Sigmoid colon (tissue), 7 donors: ENCODE measurements around the gene SAMD4A. TPM values are rescaled to one million over a fixed set of nuclear protein-coding genes. Genes with fewer than 3 reads are reported as not detected.

Experiments
- DNase-seq: peaks from one replicate; pipeline ENCODE4 v3.0.0-alpha.2; 2019
- H3K27ac ChIP-seq, 4 donors: fragments of 200-600 bp; sonication (generic); one replicate each; pipeline ENCODE4 v1.5.1; 2016 to 2019; ENCODE audit warnings: mild to moderate bottlenecking in 1 of 4
- H3K27me3 ChIP-seq, 3 donors: fragments of 200-600 bp; sonication (generic); one replicate each; pipeline ENCODE4 v1.5.1; 2019; ENCODE audit warnings: mild to moderate bottlenecking in 1 of 3
- H3K36me3 ChIP-seq, 4 donors: fragments of 200-600 bp; sonication (generic); one replicate each; pipeline ENCODE4 v1.5.1; 2016 to 2019
- H3K4me1 ChIP-seq, 4 donors: fragments of 200-600 bp; sonication (generic); one replicate each; pipeline ENCODE4 v1.5.1; 2017 to 2019
- H3K4me3 ChIP-seq, 4 donors: fragments of 200-600 bp; sonication (generic); one replicate each; pipeline ENCODE4 v1.5.1; 2017 to 2019; ENCODE audit warnings: mild to moderate bottlenecking in 2 of 4, moderate library complexity in 1 of 4
- H3K9me3 ChIP-seq, 4 donors: fragments of 200-600 bp in 3 of 4; sonication (generic) in 3 of 4; one replicate each; pipeline versions ENCODE4 v1.5.1 to v1.6.1; 2013 to 2019
- CTCF ChIP-seq, 4 experiments: fragments of 450-650 bp in 3 of 4; fragments of 200-600 bp in 1 of 4; IDR thresholded peaks; one replicate each; pipeline ENCODE4 v1.5.1; 2016 to 2019; ENCODE audit warnings: antibody characterized with exemption in 4 of 4, mild to moderate bottlenecking in 3 of 4, moderate library complexity in 2 of 4
- EP300 ChIP-seq, 4 donors: sonication (generic); formaldehyde crosslinking; IDR thresholded peaks; one replicate each; pipeline ENCODE4 v1.6.1; 2017; ENCODE audit warnings: antibody characterized with exemption in 4 of 4
- POLR2A ChIP-seq, 2 donors: fragments of 450-650 bp; IDR thresholded peaks; one replicate each; pipeline ENCODE4 v1.6.1; 2016; ENCODE audit warnings: antibody characterized with exemption in 2 of 2, mild to moderate bottlenecking in 2 of 2, moderate library complexity in 2 of 2
- POLR2AphosphoS5 ChIP-seq, 4 donors: sonication (generic); formaldehyde crosslinking; IDR thresholded peaks; one replicate each; pipeline ENCODE4 v1.6.1; 2017; ENCODE audit warnings: antibody characterized with exemption in 4 of 4
- WGBS, 2 donors: extraction: QIAGEN DNeasy Blood & Tissue Kit; methylation state at CpG; one replicate each; pipeline ENCODE4 v1.1.7; 2013; 5-methylcytosine and 5-hydroxymethylcytosine counted together
- intact Hi-C: fragments of 100-400 bp; cut with DNase I; formaldehyde crosslinking; loops from one replicate; pipeline ENCODE4 v1.15.1; 2023
- polyA plus RNA-seq, 3 donors: library from polyadenylated mRNA; stranded (reverse); fragments of 200-250 nt; gene quantifications; one replicate each; pipeline ENCODE4 v1.2.3, GENCODE V29; 2013
- total RNA-seq, 4 donors: library from RNA; depleted of rRNA; stranded (reverse); fragments of >200 nt; gene quantifications; one replicate each; pipeline ENCODE4 v1.1.0, GENCODE V29; 2016
- donor health status: healthy with polysubstance abuse.
- donor health status: Bipolar disorder and iron deficiency.
- donor health status: healthy.

SAMD4A gene
- total and polyA plus RNA-seq, 7 donors, result 4.2 to 135 (median 79.8) TPM

- H3K4me3 ChIP-seq, result no peak overlapping the region
- H3K4me1 ChIP-seq, result peaks cover 0 to 58% (median 43%) of the 10 kb centered on the region in 4 donors
- H3K27me3 ChIP-seq, result no peaks in the 10 kb centered on the region
- no peaks in the 10 kb centered on the region for H3K36me3 ChIP-seq
- intact Hi-C loops, result no loop called here
- H3K27ac ChIP-seq, result peak overlapping the region in 2 of 4 donors; percentile 78 to 84
- H3K9me3 ChIP-seq, result no peaks in the 10 kb centered on the region
- DNase-seq, result no peak
- no peak for TF ChIP-seq CTCF (IDR thresholded peaks at IDR 0.05)
- TF ChIP-seq EP300 (IDR thresholded peaks at IDR 0.05), result no peak
- no peak for TF ChIP-seq POLR2A (IDR thresholded peaks at IDR 0.05)
- no peak for TF ChIP-seq POLR2AphosphoS5 (IDR thresholded peaks at IDR 0.05)
These were observed 142.9 kb downstream of the SAMD4A start for GRCh38 chr14:54709867-54710266.

GRCh38 chr14:54711312-54711711 is 144.4 kb downstream of the SAMD4A start:
- H3K27me3 ChIP-seq, result no peaks in the 10 kb centered on the region
- intact Hi-C loops, result no loop called here
- H3K4me3 ChIP-seq, result no peak overlapping the region
- no peaks in the 10 kb centered on the region for H3K36me3 ChIP-seq
- WGBS, 2 donors, result 94 to 96% methylated on average over 5 of the region's 5 CpGs
- TF ChIP-seq POLR2A (IDR thresholded peaks at IDR 0.05) (no peak), CTCF (IDR thresholded peaks at IDR 0.05) (no peak), POLR2AphosphoS5 (IDR thresholded peaks at IDR 0.05) (no peak), EP300 (IDR thresholded peaks at IDR 0.05) (no peak)
- peak overlapping the region; percentile 68 to 84 (median 78) for H3K27ac ChIP-seq
- DNase-seq, result no peak
- no peaks in the 10 kb centered on the region for H3K9me3 ChIP-seq
- peaks cover 0 to 70% (median 49%) of the 10 kb centered on the region in 4 donors for H3K4me1 ChIP-seq

GRCh38 chr14:54711812-54712464 is 145.0 kb downstream of the SAMD4A start:
- TF ChIP-seq POLR2A (IDR thresholded peaks at IDR 0.05) (no peak), EP300 (IDR thresholded peaks at IDR 0.05) (no peak), POLR2AphosphoS5 (IDR thresholded peaks at IDR 0.05) (no peak), CTCF (IDR thresholded peaks at IDR 0.05) (no peak)
- no peak overlapping the region for H3K4me3 ChIP-seq
- H3K27me3 ChIP-seq, result no peaks in the 10 kb centered on the region
- H3K27ac ChIP-seq, result peak overlapping the region; percentile 68 to 84 (median 78)
- WGBS, 2 donors, result 39 to 67% methylated on average over 5 of the region's 5 CpGs
- peaks cover 0 to 64% (median 49%) of the 10 kb centered on the region in 4 donors for H3K4me1 ChIP-seq
- no peaks in the 10 kb centered on the region for H3K36me3 ChIP-seq
- no peaks in the 10 kb centered on the region for H3K9me3 ChIP-seq
- intact Hi-C loops, result no loop called here
- no peak for DNase-seq

GRCh38 chr14:54712465-54713200 is 145.7 kb downstream of the SAMD4A start:
- WGBS, 2 donors, result 49 to 86% methylated on average over 5 of the region's 5 CpGs
- no peak for DNase-seq
- H3K27ac ChIP-seq, result peak overlapping the region; percentile 68 to 84 (median 78)
- TF ChIP-seq POLR2AphosphoS5 (IDR thresholded peaks at IDR 0.05) (peak in 1 of 4 donors; percentile 35), EP300 (IDR thresholded peaks at IDR 0.05) (no peak), CTCF (IDR thresholded peaks at IDR 0.05) (no peak)
- no peaks in the 10 kb centered on the region for H3K27me3 ChIP-seq
- H3K4me3 ChIP-seq, result no peak overlapping the region
- peaks cover 0 to 59% (median 45%) of the 10 kb centered on the region in 4 donors for H3K4me1 ChIP-seq
- H3K36me3 ChIP-seq, result no peaks in the 10 kb centered on the region
- intact Hi-C loops, result no loop called here
- no peaks in the 10 kb centered on the region for H3K9me3 ChIP-seq
